HG02798 (cell line): ENCODE results near the gene JCAD.

Experiments used
- ATAC-seq: cut with Tn5 transposase; IDR thresholded peaks from one replicate; pipeline ENCODE4 v1.9.1; 2021; ENCODE audit warnings: mild to moderate bottlenecking; ENCODE audit not compliant: unreplicated experiment, poor library complexity

Gene JCAD

GRCh38 chr10:30047430-30047829, 12.0 kb downstream of the JCAD start:
- ATAC-seq = no peak

GRCh38 chr10:30046476-30046875, 12.9 kb downstream of the JCAD start:
- ATAC-seq = no peak

DNA sequence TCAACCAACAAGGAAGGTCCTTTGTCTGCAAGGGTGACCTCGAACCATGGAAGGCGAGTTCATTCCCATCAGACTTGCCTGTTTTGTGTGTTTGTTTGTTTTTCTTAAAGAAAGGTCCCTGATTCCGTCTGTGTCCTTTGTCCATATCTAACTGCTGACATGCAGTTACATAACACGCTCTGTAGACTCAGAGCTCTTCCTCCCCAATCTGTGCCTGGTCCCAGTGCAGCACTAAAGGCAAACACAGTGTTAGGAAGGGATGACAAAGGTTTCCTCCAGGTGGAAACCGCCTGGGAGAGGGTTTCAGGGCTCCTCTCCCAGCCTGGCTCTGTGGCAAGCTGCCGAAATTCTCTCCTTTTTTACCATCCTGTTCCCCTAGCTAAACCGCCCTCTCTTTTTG, 13.4 kb downstream of the JCAD start:
- ATAC-seq = no peak

DNA sequence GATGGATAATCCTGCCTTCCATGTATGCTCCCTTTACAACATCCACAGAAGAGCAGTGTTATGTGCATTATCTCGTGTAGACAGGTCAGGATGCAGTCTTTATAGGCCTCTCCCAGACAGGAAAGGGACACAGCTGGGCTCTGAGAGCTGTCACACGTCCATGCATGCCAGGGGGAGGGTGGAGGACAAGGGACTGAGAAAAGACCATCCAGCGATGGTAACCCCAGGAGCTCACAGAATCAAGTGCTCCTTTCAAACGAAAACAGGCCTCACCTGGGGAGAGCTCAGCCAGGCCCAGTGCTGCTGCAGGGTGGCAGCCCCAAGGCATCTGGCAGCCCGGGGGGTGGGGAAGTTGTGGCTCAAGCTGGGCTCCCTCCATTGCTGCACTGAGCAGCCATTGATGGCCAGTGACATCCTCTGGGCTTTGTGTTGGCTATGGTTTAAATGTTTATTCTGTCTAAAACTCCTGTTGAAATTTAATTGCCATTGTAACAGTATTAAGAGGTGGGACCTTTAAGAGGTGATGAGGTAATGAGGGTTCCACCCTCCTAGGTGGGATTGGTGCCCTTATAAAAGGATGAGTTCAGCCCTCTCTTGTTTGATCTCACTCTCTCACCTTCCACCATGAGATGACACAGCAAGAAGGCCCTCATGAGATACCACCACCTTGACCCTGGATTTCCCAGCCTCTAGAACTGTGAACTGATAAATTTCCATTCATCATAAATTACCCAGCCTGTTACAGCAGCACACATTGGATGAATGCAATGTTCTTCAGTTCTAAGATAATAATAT, 15.7 kb downstream of the JCAD start:
- ATAC-seq = no peak

GRCh38 chr10:30042820-30043219, 16.6 kb downstream of the JCAD start:
- no peak for ATAC-seq

GRCh38 chr10:30041196-30042105, 17.9 kb downstream of the JCAD start:
- no peak for ATAC-seq

DNA sequence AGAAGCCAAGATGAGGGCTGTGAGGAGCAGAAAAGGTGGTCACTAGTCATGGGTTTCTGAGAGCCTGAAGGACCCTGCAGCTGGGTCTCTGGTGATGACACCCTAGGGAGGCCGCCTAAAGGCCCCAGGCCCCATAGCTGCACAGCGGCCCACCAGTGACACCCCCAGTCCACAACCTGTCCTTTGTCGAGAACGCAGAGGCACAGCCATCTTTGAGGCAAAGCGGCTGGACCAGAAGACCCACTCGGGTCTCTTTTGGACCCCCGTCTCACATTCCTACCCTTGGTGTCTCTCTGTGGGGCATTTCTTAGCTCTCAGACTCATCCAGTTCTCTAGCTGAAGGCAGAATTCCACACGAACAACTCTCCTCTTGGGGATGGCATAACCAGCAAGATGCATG, 18.8 kb downstream of the JCAD start:
- ATAC-seq = no peak

DNA sequence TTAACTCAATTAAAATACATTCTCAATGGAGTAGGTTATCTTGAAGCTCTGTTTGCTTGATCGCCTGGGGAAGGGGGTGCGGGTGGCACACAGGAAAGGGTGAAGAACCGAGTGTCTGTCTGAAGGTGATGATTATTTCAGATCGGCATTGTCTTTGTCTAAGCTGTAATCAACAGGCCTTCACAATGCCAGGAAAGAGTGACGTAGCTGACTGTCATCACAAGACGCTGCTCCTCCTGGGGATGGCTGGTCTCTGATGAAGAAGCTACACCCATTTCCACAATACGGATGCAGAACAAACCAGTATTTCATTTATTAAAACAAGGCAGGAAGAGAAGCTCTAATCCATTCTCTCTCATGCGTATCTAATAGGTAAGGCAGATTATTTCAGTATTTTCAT, 19.4 kb downstream of the JCAD start:
- no peak for ATAC-seq

DNA sequence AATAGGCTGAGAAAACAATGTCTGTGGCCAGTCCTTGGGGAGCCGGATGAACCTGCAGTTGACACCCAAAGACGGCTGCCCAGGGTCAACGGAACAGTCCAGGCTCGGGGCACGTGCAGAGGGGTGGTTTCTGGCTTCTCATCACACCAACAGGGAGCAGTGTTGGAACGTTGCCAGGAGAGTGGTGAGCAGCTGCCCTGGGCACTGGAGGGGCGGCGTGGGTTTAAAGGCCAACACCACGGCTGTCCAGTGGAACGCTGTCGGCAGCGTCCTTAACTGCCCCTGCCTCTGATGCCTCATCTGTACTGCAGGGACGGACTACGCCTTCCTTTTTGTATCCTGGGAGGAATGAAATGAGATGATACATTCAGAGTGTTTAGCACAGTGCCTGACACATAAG, 19.8 kb downstream of the JCAD start:
- no peak for ATAC-seq

DNA sequence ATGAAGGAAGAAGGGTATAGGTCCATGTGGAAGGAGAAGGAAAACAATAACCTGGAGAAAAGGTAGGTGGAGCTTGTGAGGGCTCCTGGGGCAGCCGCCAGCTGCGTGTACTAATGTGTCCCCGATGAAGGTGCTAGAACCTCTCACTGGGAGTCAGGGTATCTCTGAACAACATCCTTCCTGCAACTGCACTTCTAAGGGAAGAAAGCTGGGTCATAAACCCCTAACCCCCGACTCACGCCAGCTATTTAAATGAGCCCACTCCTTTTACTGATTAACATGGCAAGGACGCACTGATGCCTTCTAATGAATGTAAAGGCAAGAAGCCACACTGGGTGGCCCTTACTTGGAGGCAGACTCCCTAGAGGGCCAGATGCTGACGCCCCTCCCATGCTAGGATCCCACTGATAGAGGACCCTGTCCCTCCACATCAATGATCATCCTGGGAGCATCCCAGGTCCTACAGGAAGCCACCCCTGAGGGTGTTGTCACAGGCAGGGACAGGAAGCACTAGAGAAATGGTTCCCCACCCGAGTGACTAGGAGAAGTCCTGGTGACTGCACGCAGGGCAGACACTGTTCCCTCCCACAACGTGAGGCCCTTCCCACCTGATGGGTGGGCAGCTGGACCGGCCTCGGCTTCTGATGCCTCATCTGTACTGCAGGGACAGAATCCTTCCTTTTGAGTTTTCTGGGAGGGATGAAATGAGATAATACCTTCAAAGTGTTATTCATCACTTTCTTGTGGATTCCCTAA, 20.4 kb downstream of the JCAD start:
- no peak for ATAC-seq

GRCh38 chr10:30037620-30038336, 21.6 kb downstream of the JCAD start:
- ATAC-seq = no peak

DNA sequence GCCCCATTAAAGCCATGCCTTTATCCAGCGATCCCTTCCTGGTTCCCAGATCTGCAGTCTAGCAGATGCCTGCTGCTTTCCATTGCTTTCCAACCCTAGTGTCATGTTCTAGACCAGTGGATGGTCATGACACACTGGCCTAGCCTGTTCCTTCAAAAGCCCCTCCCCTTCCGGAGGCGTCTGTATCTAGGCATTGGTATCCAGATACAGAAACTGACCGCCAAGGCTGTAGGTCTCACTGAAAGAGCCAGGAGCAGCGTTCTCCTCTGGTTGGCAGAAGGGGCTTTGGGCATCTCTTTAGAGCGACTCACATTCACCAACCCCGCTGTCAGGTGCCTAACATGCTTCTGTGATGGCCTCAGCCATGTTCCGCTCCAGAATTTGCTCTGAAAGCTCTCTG, 22.6 kb downstream of the JCAD start:
- ATAC-seq = no peak

GRCh38 chr10:30036341-30036740, 23.0 kb downstream of the JCAD start:
- ATAC-seq = no peak

GRCh38 chr10:30034433-30035137, 24.8 kb downstream of the JCAD start:
- no peak for ATAC-seq

DNA sequence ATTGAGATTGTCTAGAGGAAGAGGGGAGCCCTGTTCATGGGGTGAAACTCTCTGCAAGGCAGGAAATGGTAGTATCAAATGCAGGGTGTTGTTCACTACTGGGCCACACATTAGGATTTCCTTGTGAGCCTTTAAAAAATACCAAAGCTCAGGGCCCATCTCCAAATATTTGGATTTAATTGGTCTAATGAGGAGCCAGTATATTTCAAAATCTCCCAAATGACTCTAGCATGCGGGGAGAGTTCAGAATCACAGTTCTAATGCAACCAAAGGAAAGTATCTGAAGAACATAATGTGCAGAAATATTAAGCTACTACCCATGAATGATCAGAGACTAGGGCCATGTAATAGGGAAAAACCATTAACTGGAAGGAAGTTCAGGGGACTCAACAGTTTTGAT, 27.3 kb downstream of the JCAD start:
- ATAC-seq = no peak

DNA sequence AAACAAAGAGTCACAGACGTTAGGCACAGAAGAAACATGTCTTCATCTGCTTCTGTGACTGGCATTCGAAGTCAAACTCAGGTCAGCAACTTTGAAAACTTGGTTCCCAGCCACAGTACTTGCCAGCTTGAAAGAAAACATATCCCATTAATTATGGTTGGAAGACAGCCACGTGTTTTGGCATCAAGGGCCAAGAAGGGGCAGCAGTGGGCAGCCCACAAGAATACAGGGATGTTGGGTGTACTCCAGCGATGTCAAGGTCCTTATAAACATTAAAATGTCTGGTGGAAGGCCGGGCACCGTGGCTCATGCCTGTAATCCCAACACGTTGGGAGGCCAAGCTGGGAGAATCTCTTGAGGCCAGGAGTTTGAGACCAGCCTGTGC, 29.5 kb downstream of the JCAD start:
- ATAC-seq = no peak

GRCh38 chr10:30029164-30029871, 30.1 kb downstream of the JCAD start:
- ATAC-seq = no peak

- no peak for ATAC-seq
Measured at GRCh38 chr10:30028738-30029030, 30.7 kb downstream of the JCAD start.

GRCh38 chr10:30028006-30028737, 31.2 kb downstream of the JCAD start:
- ATAC-seq = no peak
